Globus pallidus (tissue), 1 donor: ENCODE results near the gene HBD.

Experiments
- DNase-seq: peaks from one replicate; pipeline ENCODE4 v3.0.0-alpha.2; 2015; ENCODE audit warnings: low spot score

Gene HBD

GRCh38 chr11:5232176-5232575 lies 2.1 kb downstream of the HBD start:
- DNase-seq, result no peak

DNA sequence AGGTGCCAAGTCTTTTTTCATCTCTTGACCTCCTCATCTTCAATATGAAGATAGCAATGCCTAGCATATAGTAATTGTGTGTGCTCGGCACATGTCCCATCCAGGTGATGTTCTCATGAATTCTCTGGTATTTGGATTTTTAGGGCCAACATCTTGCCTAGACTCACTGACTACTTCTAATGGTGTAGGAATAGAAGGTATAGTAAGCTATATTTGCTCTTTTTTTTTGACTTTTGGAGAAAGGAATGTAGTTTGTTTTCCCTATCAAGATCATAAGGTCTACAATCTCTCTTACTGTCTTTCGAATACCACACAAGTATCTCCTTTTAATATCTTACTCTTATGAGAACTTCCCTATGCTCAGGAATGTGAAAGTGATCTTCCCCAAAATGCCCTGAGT lies 3.2 kb downstream of the HBD start:
- no peak for DNase-seq

DNA sequence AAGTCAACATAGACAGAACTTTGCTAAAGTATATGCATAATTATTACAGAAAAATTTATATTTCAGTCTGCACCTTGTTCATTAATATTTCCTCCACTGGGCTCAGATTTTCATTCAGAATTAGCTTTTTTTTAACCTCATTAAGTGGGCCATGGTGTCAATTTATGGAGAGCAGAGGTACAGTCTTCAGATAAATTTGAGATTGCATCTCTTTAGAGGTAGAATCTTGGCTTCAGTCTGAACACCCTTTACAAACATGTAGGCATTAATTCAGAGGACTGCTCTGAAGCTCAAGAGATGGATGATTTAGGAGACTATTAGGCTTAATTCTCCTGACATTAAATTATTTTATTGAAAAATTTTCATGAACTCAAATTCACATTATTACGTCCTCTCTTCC lies 4.0 kb downstream of the HBD start:
- no peak for DNase-seq

DNA sequence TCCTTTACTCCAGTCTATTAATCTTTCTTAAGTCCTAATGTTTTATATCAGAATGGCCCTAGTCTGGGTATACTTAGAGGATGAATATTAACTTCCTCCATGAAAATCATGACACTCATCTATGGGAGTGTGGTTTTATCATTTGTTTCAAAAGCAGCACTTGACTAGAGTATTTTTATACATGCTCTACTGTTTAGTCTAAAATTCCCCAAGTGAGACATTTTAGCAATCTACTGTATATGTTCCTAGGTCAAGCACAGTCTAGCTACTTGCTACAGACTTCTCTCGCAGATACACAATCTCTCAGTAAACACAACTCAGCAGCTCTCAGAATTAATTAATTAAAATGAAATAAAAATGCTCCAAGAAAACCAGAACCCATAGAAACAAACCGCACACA lies 4.5 kb downstream of the HBD start:
- no peak for DNase-seq

- DNase-seq, result no peak
These were observed 4.9 kb downstream of the HBD start for GRCh38 chr11:5229356-5229755.

DNA sequence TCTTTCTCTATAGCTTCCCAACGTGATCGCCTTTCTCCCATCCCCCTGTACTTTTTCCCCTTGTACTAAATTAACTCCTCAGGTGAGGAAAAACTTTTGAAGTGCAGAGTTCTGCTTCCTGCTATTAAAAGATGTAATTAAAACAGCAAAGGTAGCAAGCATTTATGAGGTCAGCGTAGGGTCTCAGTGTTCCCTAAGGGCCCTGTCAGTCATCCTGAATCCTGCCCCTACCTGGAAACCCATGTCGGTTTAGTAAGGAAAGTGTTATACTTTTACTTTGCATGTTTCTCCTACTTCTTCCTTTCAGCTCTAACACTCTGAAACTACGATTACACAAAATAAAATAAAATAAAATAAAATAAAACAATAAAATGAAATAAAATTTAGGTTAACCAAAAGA lies 6.2 kb downstream of the HBD start:
- no peak for DNase-seq

- no peak for DNase-seq
These were observed 6.6 kb downstream of the HBD start for GRCh38 chr11:5227681-5228080.

- DNase-seq, result no peak
These were observed 7.5 kb downstream of the HBD start, which contains the start of gene HBB for GRCh38 chr11:5226732-5227310. HBB (minus strand) TSS chr11:5227071; CDS start chr11:5227021, 50 bp downstream.

- no peak for DNase-seq
These were observed 8.8 kb downstream of the HBD start for GRCh38 chr11:5225480-5225871.

GRCh38 chr11:5224538-5225479 lies 9.5 kb downstream of the HBD start:
- no peak for DNase-seq

DNA sequence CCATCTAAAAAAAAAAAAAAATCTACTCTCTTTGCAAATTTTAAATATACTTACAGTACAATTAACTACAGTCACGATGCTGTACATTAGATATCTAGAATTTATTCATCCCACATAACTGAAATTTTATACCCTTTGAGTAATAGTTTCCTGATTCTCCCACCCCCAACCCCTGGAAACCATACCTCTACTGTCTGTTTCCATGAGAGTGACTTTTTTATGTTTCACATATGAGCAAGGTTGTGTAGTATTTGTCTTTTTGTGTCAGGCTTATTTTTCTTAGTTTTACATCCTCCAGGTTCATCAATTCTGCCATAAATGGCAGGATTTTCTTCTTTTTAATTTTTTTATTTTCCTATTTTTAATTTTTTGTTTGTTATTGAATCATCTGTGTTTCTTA lies 10.6 kb downstream of the HBD start:
- no peak for DNase-seq

GRCh38 chr11:5223146-5223545 lies 11.1 kb downstream of the HBD start:
- DNase-seq, result no peak

DNA sequence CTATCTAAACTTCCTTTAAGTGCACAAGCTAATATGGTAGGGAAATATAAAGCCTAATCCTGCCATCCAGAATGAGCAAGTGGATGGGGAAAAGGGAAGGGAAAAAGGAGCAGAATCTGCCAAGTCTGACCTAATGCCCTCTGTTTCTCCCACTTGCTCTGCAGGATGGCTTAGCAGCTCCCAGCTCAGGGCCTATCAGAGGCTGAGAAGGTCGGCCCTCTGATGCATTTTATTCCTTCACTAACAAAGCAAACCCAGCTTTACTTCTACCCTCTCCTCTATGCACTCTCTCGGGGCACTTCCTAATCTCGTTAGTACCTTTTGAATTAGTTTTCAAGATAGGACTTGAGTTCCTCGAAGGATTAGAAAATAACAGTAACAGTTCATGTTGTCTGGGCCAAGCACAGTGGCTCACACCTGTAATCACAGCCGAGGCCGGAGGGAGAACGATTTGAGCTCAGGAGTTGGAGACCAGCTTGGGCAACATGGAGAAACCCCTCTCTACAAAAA lies 23.9 kb downstream of the HBD start:
- DNase-seq, result no peak

DNA sequence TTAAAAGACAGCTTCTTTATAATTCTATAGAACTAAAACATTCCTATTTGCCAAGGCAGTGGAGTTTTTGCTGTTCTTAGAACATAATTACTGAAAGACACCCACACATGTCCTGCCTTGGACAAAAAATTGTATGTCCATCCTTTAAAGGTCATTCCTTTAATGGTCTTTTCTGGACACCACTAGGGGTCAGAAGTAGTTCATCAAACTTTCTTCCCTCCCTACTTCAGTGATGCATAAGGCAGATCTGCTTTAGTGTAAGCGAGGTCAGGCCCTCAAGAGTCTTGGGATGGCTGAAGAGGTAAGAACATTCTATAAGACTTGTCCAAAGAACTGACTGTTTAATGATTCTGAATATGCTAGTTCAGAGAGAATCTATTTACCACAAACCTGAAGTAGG lies 29.5 kb downstream of the HBD start:
- DNase-seq, result peak; percentile 10

DNA sequence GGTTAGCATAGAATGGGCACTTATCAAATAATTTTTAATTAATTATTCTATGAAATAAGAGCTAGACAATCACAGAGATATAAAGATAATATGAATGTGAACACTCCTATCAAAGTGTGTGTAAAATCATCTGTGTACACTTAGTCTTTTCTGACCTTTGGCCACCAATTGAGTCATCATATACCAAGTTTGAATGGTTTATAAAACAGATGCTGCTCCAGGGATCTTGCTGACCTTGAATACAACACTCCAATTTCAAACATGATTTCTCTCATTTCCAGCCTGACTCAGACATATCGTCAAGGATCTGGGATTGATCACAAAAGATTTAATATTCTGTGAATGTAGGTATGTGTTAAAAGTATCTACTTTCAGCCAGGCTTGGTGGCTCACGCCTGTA lies 30.9 kb downstream of the HBD start:
- DNase-seq, result no peak

GRCh38 chr11:5200582-5200981 lies 33.7 kb downstream of the HBD start, which contains the start of gene OR51V1:
OR51V1 (minus strand) TSS chr11:5200682; CDS start chr11:5200682, 0 bp downstream.
- no peak for DNase-seq

GRCh38 chr11:5198285-5198684 lies 36.0 kb downstream of the HBD start:
- DNase-seq, result no peak

- DNase-seq, result no peak
These were observed 36.7 kb downstream of the HBD start for GRCh38 chr11:5197536-5197935.

GRCh38 chr11:5196731-5197130 lies 37.6 kb downstream of the HBD start:
- DNase-seq, result no peak

DNA sequence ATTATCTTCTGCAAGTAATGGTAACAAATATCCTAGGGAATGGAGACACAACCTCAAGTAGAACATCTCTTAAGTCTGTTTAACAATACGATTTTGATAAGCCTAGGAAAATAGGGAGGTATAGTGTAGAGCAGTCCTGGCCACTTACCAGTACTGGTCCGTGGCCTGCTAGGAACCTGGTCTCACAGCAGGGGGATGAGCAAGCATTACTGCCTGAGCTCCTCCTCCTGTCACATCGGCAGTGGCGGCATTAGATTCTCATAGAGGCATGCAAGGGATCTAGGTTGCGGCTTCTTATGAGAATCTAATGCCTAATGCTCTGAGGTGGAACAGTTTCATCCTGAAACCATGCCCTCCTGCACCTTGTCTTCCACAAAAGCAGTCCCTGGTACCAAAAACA lies 38.2 kb downstream of the HBD start:
- DNase-seq, result no peak

GRCh38 chr11:5192738-5193137 lies 41.5 kb downstream of the HBD start:
- no peak for DNase-seq

DNA sequence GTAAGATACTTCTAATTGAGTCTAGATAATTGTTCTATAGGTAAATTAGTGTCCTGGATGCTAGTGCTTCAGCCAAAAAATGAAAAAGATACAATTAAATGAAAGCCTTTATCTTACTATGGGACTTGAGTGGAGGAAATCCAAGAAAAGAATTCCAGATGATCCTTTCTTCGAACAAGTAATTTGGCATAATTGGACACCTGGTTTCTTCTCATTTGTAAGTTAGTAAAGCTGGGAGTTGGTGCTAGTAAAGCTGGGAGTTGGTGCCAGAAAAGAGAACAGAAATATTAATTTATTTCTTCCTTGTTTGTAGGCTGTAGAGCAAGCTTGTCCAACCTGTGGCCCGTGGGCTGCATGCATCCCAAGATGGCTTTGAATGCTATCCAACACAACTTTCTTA lies 46.1 kb downstream of the HBD start:
- DNase-seq, result no peak
